SU-DHL-6 (cell line): ENCODE data around the gene CAMK2D.

ENCODE experiments used
- EZH2phosphoT487 ChIP-seq: fragments of 200-600 bp; sonication (generic), shearing (Covaris generic); conservative IDR thresholded peaks from 2 replicates; pipeline ENCODE4 v1.6.1; 2018; ENCODE audit warnings: mild to moderate bottlenecking, antibody characterized with exemption, low read length, moderate library complexity, mixed read lengths
- TF ChIP-seq, protein P1 (sequence below): fragments of 200-600 bp; sonication (generic); IDR thresholded peaks from one replicate; pipeline ENCODE4 v1.5.1; 2017; ENCODE audit warnings: antibody characterized with exemption, mild to moderate bottlenecking, low read length, moderate library complexity; ENCODE audit not compliant: insufficient read depth, poor library complexity, severe bottlenecking

DNA sequence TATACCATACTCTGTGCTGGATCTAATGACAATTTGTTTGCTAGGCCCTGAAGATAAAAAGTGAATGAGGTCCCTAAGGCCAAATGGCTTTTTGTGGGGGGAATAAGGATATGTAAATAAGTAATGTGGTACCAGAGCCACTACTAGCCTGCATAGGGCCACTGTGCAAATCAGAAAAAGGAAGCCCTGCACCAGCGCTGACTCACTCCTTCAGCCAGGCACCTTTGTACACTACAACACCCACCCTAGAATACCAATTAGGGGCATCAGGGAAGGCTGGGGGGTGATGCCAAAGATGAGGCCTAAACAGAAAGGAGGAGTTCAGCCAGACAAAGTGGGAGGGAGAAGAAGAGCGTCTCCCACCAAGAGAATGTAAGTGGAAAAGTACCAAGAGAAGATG, 122.2 kb downstream of the CAMK2D start:
- TF ChIP-seq, protein P1, sequence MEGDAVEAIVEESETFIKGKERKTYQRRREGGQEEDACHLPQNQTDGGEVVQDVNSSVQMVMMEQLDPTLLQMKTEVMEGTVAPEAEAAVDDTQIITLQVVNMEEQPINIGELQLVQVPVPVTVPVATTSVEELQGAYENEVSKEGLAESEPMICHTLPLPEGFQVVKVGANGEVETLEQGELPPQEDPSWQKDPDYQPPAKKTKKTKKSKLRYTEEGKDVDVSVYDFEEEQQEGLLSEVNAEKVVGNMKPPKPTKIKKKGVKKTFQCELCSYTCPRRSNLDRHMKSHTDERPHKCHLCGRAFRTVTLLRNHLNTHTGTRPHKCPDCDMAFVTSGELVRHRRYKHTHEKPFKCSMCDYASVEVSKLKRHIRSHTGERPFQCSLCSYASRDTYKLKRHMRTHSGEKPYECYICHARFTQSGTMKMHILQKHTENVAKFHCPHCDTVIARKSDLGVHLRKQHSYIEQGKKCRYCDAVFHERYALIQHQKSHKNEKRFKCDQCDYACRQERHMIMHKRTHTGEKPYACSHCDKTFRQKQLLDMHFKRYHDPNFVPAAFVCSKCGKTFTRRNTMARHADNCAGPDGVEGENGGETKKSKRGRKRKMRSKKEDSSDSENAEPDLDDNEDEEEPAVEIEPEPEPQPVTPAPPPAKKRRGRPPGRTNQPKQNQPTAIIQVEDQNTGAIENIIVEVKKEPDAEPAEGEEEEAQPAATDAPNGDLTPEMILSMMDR: no peak
- no peak for TF ChIP-seq EZH2phosphoT487
